ENCODE data around the gene OBSL1.

OBSL1 gene

GRCh38 chr2:219597552-219598307, 26.4 kb upstream of the OBSL1 start, which contains the start of gene STK11IP:
STK11IP (plus strand) TSS chr2:219597857; CDS start chr2:219598120, 263 bp downstream.
- in situ Hi-C loops (cut with MboI; ENCODE audit: low sequenced_read_pairs) = no loop called here

GRCh38 chr2:219596954-219597551, 25.7 kb upstream of the OBSL1 start:
- in situ Hi-C loops (cut with MboI; ENCODE audit: low sequenced_read_pairs) = no loop called here

GRCh38 chr2:219595256-219595655, 23.9 kb upstream of the OBSL1 start:
- in situ Hi-C loops (cut with MboI; ENCODE audit: low sequenced_read_pairs) = no loop called here

GRCh38 chr2:219593154-219593553, 21.8 kb upstream of the OBSL1 start:
- in situ Hi-C loops (cut with MboI; ENCODE audit: low sequenced_read_pairs) = no loop called here

- in situ Hi-C loops (cut with MboI; ENCODE audit: low sequenced_read_pairs) = no loop called here
Measured at GRCh38 chr2:219592736-219593135, 21.4 kb upstream of the OBSL1 start.

GRCh38 chr2:219591091-219591490, 19.8 kb upstream of the OBSL1 start:
- in situ Hi-C loops (cut with MboI; ENCODE audit: low sequenced_read_pairs) = no loop called here

- in situ Hi-C loops (cut with MboI; ENCODE audit: low sequenced_read_pairs) = no loop called here
Measured at GRCh38 chr2:219581346-219581745, 10.0 kb upstream of the OBSL1 start.

- in situ Hi-C loops (cut with MboI; ENCODE audit: low sequenced_read_pairs) = no loop called here
Measured at GRCh38 chr2:219578811-219579613, 7.7 kb upstream of the OBSL1 start.

- in situ Hi-C loops (cut with MboI; ENCODE audit: low sequenced_read_pairs) = no loop called here
Measured at GRCh38 chr2:219576505-219577388, 5.4 kb upstream of the OBSL1 start.

- in situ Hi-C loops (cut with MboI; ENCODE audit: low sequenced_read_pairs) = no loop called here
Measured at GRCh38 chr2:219575566-219576504, 4.5 kb upstream of the OBSL1 start.

GRCh38 chr2:219574484-219575311, 3.4 kb upstream of the OBSL1 start:
- in situ Hi-C loops (cut with MboI; ENCODE audit: low sequenced_read_pairs) = no loop called here

GRCh38 chr2:219573166-219573565, 1.8 kb upstream of the OBSL1 start:
- in situ Hi-C loops (cut with MboI; ENCODE audit: low sequenced_read_pairs) = no loop called here

GRCh38 chr2:219572237-219573001, 1.1 kb upstream of the OBSL1 start, which contains the start of gene INHA:
INHA (plus strand) TSS chr2:219572310; CDS start chr2:219572375, 65 bp downstream.
- in situ Hi-C loops (cut with MboI; ENCODE audit: low sequenced_read_pairs) = no loop called here

- in situ Hi-C loops (cut with MboI; ENCODE audit: low sequenced_read_pairs) = no loop called here
Measured at GRCh38 chr2:219570924-219571310, 422 bp downstream of the OBSL1 start.

- in situ Hi-C loops (cut with MboI; ENCODE audit: low sequenced_read_pairs) = no loop called here
Measured at GRCh38 chr2:219570194-219570923, 980 bp downstream of the OBSL1 start.

GRCh38 chr2:219569635-219570034, 1.7 kb downstream of the OBSL1 start:
- in situ Hi-C loops (cut with MboI; ENCODE audit: low sequenced_read_pairs) = no loop called here

GRCh38 chr2:219569041-219569440, 2.3 kb downstream of the OBSL1 start:
- in situ Hi-C loops (cut with MboI; ENCODE audit: low sequenced_read_pairs) = no loop called here
